D721Med (cell line): ENCODE data around the gene PTGES3.
"Not testable (repeated sequence)": the region's sequence is repeated elsewhere in the genome, so short reads cannot be mapped to it uniquely, and the experiment has no call there.

Source experiments
- DNase-seq: peaks from one replicate; pipeline ENCODE4 v3.0.0; 2011; ENCODE audit warnings: low spot score; ENCODE audit not compliant: insufficient read length
- FAIRE-seq: peaks from 2 replicates; lab custom pipeline; 2011; peaks lifted over from hg19 to GRCh38; lab: Jason Lieb, UNC
- TF ChIP-seq, protein P1 (sequence below): IDR thresholded peaks from 2 replicates; pipeline ENCODE4 v1.5.1; 2012; ENCODE audit warnings: mild to moderate bottlenecking, control low read depth; ENCODE audit not compliant: insufficient read depth; ENCODE audit errors: missing control alignments

PTGES3 gene

DNA sequence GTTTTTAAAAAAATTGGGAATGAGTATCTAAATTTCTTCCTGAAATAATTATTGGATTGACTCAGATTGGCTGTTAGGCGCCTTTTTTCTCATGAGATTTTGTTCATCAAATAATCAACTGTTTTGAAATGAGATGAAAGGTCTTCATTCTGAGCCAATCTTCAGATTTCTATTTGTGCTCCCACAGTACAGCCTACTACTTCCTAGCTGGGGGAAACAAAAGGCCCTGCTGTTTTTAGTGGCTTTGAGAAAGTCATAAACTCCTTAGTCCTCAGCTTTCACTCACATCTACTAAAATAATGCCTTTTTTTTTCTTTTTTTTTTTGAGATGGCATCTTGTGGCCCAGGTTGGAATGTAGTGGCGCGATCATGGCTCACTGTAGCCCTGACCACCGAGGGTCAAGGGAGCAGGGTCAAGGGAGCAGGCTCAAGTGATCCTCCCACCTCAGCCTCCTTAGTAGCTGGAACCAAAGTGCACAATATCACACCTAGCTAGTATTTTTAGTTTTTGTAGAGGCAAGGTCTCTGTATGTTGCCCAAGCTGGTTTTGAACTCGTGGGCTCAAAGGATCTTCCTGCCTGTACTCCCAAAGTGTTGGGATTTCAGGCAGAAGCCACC is 21.8 kb upstream of the PTGES3 start:
- TF ChIP-seq, protein P1, sequence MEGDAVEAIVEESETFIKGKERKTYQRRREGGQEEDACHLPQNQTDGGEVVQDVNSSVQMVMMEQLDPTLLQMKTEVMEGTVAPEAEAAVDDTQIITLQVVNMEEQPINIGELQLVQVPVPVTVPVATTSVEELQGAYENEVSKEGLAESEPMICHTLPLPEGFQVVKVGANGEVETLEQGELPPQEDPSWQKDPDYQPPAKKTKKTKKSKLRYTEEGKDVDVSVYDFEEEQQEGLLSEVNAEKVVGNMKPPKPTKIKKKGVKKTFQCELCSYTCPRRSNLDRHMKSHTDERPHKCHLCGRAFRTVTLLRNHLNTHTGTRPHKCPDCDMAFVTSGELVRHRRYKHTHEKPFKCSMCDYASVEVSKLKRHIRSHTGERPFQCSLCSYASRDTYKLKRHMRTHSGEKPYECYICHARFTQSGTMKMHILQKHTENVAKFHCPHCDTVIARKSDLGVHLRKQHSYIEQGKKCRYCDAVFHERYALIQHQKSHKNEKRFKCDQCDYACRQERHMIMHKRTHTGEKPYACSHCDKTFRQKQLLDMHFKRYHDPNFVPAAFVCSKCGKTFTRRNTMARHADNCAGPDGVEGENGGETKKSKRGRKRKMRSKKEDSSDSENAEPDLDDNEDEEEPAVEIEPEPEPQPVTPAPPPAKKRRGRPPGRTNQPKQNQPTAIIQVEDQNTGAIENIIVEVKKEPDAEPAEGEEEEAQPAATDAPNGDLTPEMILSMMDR: no peak
- DNase-seq: no peak
- FAIRE-seq: no peak

GRCh38 chr12:56704522-56704921 is 16.4 kb upstream of the PTGES3 start:
- not testable (repeated sequence) for DNase-seq, FAIRE-seq

- DNase-seq: no peak
- TF ChIP-seq, protein P1: no peak
- no peak for FAIRE-seq
Measured at GRCh38 chr12:56699020-56699661, 11.1 kb upstream of the PTGES3 start.

DNA sequence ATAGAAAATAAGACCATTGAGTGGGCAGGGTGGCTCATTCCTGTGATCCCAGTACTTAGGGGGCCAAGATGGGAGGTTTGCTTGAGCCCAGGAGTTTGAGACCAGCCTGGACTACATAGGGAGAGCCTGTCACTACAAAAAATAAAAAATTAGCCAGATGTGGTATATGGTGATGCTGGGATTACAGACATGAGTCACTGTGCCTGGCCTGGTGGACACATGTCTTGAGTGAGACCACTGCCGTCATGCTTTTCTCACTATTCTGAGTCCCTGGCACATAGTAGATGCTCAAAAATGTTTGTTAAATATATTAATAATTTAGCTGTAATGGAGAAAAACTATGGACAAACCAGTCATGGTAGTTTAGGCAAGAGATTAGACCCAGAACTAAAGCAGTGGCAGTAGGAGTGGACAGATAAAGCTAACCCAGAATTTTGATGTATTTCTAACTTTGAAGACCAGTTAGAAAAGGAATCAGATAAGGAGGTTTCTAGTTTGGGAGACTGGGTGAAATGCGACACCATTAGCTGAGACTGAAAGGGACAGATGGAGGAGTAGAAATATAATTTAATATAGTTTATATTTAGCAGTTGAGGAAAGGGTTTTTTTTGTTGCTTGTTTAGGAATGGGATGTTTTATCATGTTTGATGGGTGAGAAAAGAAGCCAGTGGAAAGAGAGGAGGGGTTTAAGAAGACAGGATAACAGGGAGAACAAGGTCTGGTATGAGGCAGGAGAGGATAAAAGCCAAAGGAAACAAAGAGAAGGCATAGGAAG is 7.4 kb upstream of the PTGES3 start:
- TF ChIP-seq, protein P1: no peak
- DNase-seq (no peak), FAIRE-seq (no peak)

GRCh38 chr12:56694161-56694560 is 6.1 kb upstream of the PTGES3 start:
- TF ChIP-seq, protein P1: no peak
- FAIRE-seq (no peak), DNase-seq (no peak)

DNA sequence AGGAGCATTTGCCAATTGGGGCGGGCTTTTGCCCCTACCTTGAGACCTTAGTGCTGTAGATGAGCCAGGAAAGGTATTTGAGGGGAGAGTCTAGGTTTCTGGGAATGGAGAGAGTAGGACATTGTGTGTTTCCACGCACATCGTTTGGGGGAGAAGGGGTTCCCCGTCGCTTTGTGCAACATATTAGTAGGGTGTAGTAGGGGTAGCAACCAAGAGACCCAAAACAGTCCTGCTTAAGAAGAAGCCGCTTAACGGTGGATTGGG is 694 bp upstream of the PTGES3 start:
- no peak for FAIRE-seq
- no peak for DNase-seq
- TF ChIP-seq, protein P1: no peak

GRCh38 chr12:56687223-56688128 is 608 bp downstream of the PTGES3 start:
- TF ChIP-seq, protein P1: no peak
- DNase-seq (no peak), FAIRE-seq (no peak)
